K562 (cell line): ENCODE data around the gene PI4KA. TPM values are rescaled to one million over a fixed set of nuclear protein-coding genes. Genes with fewer than 3 reads are reported as not detected.
A peak's percentile ranks its signal among the peaks of the same experiment; 100 is the strongest.

ENCODE experiments used
- C11orf30 ChIP-seq: fragments of 450-650 bp; IDR thresholded peaks from 2 replicates; pipeline ENCODE4 v1.6.1; 2016; ENCODE audit warnings: low read depth, mild to moderate bottlenecking
- GTF2E2 ChIP-seq: fragments of 200-800 bp; sonication (Bioruptor generic); IDR thresholded peaks from 2 replicates; pipeline ENCODE4 v1.6.1; 2016; ENCODE audit warnings: missing genetic modification characterization, missing compliant biosample characterization
- NR2C2 ChIP-seq, 2 experiments: fragments of 200-800 bp in 1 of 2; sonication (Bioruptor generic) in 1 of 2; sonication (generic) in 1 of 2; formaldehyde crosslinking in 1 of 2; IDR thresholded peaks; 2 replicates each; pipeline versions ENCODE4 v1.6.1 to v1.8.0; 2016 to 2022; ENCODE audit warnings: mild to moderate bottlenecking in 1 of 2, missing compliant biosample characterization in 1 of 2, missing genetic modification characterization in 1 of 2, missing genetic modification reagents in 1 of 2
- POLR2AphosphoS2 ChIP-seq: IDR thresholded peaks from 2 replicates; pipeline ENCODE4 v1.6.1; 2012; ENCODE audit warnings: low read length, improper control_type of control experiment
- POLR2G ChIP-seq: fragments of 200-400 bp; formaldehyde crosslinking; IDR thresholded peaks from 2 replicates; pipeline ENCODE4 v1.6.1; 2017; ENCODE audit warnings: low read depth, mild to moderate bottlenecking, antibody characterized with exemption, low read length, moderate library complexity
- PRPF4 ChIP-seq: fragments of 200-400 bp; formaldehyde crosslinking; IDR thresholded peaks from one replicate; pipeline ENCODE4 v1.6.1; 2017; ENCODE audit warnings: low read length, low read depth, mild to moderate bottlenecking; ENCODE audit not compliant: insufficient read depth, poor library complexity, severe bottlenecking
- PTBP1 ChIP-seq: fragments of 200-400 bp; formaldehyde crosslinking; IDR thresholded peaks from 2 replicates; pipeline ENCODE4 v1.6.1; 2017; ENCODE audit warnings: low read depth, low read length
- STAT5B ChIP-seq: fragments of 250-450 bp; sonication (Bioruptor Pico); IDR thresholded peaks from 2 replicates; pipeline ENCODE4 v1.8.0; 2021; ENCODE audit warnings: mild to moderate bottlenecking, inconsistent platforms
- TAF9B ChIP-seq: fragments of 450-650 bp; IDR thresholded peaks from 2 replicates; pipeline ENCODE4 v1.6.1; 2018; ENCODE audit warnings: mild to moderate bottlenecking; ENCODE audit not compliant: partially characterized antibody
- TGIF2 ChIP-seq: sonication (generic); formaldehyde crosslinking; IDR thresholded peaks from 2 replicates; pipeline ENCODE4 v1.8.1; 2022; ENCODE audit warnings: mild to moderate bottlenecking, missing genetic modification reagents, moderate library complexity
- polyA plus RNA-seq, 8 experiments: library from polyadenylated mRNA; depleted of rRNA in 4 of 8; stranded (reverse) in 5 of 8; unstranded in 3 of 8; fragments of >200 nt; fragmentation: Nextera tagmentation in 2 of 8; fragmentation: Illumina TruSeq in 1 of 8; extraction: Ambion mirVana in 2 of 8; extraction: Trizol in 1 of 8; gene quantifications; 2 replicates each; pipeline versions ENCODE4 v1.2.1 to v1.2.3, GENCODE V29; 2011 to 2014; ENCODE audit warnings: inconsistent platforms in 1 of 8, missing spikeins in 1 of 8
- total RNA-seq, 7 experiments: library from RNA; depleted of rRNA in 6 of 7; stranded (reverse); fragments of >200 nt in 6 of 7; fragmentation: Illumina TruSeq in 2 of 7; extraction: Trizol in 2 of 7; gene quantifications; 2 replicates each; pipeline versions ENCODE4 v1.2.1 to v1.2.3, GENCODE V29; 2011 to 2021; ENCODE audit warnings: low replicate concordance in 1 of 7
- TF ChIP-seq, protein P1 (sequence below): fragments of 450-650 bp; formaldehyde crosslinking; IDR thresholded peaks from 2 replicates; pipeline ENCODE4 v1.4.0; 2022; ENCODE audit warnings: missing genetic modification characterization
- TF ChIP-seq, protein P2 (sequence below): sonication (generic); formaldehyde crosslinking; IDR thresholded peaks from 2 replicates; pipeline ENCODE4 v1.8.0; 2023; ENCODE audit warnings: missing genetic modification reagents, mild to moderate bottlenecking, borderline replicate concordance
- TF ChIP-seq, protein P3 (sequence below): fragments of 250-450 bp; sonication (Bioruptor Pico); IDR thresholded peaks from 2 replicates; pipeline ENCODE4 v1.5.1; 2021; ENCODE audit warnings: mild to moderate bottlenecking
- TF ChIP-seq, protein P4 (sequence below): fragments of 250-450 bp; sonication (Bioruptor Pico); IDR thresholded peaks from 2 replicates; pipeline ENCODE4 v1.4.0; 2020; ENCODE audit warnings: mild to moderate bottlenecking, moderate library complexity
- TF ChIP-seq, protein P5 (sequence below): sonication (generic); formaldehyde crosslinking; IDR thresholded peaks from 2 replicates; pipeline ENCODE4 v1.8.0; 2023; ENCODE audit warnings: mild to moderate bottlenecking, missing genetic modification reagents

The PI4KA gene
- total and polyA plus RNA-seq, 9 of the 15 experiments (the other 6 are each of a cell fraction or from before 2014, with no cell fraction given), result 7.3 to 187 (median 84.7) TPM

DNA sequence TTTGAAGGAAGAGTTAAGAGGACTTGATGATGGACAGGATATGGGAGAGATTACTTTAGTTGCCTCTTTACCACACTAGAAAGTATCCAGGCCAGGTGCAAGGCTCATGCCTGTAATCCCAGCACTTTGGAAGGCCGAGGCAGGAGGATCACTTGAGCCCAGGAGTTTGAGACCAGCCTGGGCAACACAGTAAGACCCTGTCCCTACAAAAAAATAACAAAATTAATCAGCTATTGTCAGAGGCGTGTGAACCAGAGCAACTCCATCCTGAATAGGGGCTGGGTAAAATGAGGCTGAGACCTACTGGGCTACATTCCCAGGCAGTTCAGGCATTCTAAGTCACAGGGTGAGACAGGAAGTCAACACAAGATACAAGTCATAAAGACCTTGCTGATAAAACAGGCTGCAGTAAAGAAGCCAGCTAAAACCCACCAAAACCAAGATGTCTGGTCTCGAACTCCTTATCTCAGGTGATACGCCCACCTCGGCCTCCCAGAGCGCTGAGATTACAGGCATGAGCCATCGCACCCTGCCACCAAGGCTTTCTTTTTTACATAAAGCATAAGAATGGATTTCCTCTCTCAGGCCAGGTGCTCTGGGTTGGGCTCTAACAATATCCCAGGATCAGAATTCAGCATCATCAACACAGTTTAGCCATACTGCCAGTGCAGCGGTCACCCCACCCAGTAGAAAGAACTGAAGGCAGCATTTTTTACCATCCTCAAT lies 17.8 kb downstream of the PI4KA start (continued):
- TF ChIP-seq STAT5B (CRISPR knock-in tag) (no peak), POLR2G (no peak), PRPF4 (no peak), NR2C2 (CRISPR knock-in tag; IDR thresholded peaks at IDR 0.05) (no peak), NR2C2 (tag; IDR thresholded peaks at IDR 0.05) (no peak), TGIF2 (CRISPR knock-in tag) (peak; percentile 37; the same call in 1 of the 2 replicates), PTBP1 (no peak), GTF2E2 (tag) (no peak), TAF9B (no peak), C11orf30 (no peak), POLR2AphosphoS2 (no peak)
- TF ChIP-seq, protein P1, sequence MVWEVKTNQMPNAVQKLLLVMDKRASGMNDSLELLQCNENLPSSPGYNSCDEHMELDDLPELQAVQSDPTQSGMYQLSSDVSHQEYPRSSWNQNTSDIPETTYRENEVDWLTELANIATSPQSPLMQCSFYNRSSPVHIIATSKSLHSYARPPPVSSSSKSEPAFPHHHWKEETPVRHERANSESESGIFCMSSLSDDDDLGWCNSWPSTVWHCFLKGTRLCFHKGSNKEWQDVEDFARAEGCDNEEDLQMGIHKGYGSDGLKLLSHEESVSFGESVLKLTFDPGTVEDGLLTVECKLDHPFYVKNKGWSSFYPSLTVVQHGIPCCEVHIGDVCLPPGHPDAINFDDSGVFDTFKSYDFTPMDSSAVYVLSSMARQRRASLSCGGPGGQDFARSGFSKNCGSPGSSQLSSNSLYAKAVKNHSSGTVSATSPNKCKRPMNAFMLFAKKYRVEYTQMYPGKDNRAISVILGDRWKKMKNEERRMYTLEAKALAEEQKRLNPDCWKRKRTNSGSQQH, result peak; percentile 75
- TF ChIP-seq, protein P2, sequence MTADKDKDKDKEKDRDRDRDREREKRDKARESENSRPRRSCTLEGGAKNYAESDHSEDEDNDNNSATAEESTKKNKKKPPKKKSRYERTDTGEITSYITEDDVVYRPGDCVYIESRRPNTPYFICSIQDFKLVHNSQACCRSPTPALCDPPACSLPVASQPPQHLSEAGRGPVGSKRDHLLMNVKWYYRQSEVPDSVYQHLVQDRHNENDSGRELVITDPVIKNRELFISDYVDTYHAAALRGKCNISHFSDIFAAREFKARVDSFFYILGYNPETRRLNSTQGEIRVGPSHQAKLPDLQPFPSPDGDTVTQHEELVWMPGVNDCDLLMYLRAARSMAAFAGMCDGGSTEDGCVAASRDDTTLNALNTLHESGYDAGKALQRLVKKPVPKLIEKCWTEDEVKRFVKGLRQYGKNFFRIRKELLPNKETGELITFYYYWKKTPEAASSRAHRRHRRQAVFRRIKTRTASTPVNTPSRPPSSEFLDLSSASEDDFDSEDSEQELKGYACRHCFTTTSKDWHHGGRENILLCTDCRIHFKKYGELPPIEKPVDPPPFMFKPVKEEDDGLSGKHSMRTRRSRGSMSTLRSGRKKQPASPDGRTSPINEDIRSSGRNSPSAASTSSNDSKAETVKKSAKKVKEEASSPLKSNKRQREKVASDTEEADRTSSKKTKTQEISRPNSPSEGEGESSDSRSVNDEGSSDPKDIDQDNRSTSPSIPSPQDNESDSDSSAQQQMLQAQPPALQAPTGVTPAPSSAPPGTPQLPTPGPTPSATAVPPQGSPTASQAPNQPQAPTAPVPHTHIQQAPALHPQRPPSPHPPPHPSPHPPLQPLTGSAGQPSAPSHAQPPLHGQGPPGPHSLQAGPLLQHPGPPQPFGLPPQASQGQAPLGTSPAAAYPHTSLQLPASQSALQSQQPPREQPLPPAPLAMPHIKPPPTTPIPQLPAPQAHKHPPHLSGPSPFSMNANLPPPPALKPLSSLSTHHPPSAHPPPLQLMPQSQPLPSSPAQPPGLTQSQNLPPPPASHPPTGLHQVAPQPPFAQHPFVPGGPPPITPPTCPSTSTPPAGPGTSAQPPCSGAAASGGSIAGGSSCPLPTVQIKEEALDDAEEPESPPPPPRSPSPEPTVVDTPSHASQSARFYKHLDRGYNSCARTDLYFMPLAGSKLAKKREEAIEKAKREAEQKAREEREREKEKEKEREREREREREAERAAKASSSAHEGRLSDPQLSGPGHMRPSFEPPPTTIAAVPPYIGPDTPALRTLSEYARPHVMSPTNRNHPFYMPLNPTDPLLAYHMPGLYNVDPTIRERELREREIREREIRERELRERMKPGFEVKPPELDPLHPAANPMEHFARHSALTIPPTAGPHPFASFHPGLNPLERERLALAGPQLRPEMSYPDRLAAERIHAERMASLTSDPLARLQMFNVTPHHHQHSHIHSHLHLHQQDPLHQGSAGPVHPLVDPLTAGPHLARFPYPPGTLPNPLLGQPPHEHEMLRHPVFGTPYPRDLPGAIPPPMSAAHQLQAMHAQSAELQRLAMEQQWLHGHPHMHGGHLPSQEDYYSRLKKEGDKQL, result no peak
- TF ChIP-seq, protein P3, sequence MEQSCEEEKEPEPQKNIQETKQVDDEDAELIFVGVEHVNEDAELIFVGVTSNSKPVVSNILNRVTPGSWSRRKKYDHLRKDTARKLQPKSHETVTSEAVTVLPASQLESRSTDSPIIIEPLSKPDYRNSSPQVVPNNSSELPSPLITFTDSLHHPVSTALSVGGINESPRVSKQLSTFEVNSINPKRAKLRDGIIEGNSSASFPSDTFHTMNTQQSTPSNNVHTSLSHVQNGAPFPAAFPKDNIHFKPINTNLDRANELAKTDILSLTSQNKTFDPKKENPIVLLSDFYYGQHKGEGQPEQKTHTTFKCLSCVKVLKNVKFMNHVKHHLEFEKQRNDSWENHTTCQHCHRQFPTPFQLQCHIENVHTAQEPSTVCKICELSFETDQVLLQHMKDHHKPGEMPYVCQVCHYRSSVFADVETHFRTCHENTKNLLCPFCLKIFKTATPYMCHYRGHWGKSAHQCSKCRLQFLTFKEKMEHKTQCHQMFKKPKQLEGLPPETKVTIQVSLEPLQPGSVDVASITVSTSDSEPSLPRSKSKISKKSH (CRISPR knock-in tag), result 0 out of 2 replicates have a peak, but pooled peaks have one; percentile 10
- TF ChIP-seq, protein P4, sequence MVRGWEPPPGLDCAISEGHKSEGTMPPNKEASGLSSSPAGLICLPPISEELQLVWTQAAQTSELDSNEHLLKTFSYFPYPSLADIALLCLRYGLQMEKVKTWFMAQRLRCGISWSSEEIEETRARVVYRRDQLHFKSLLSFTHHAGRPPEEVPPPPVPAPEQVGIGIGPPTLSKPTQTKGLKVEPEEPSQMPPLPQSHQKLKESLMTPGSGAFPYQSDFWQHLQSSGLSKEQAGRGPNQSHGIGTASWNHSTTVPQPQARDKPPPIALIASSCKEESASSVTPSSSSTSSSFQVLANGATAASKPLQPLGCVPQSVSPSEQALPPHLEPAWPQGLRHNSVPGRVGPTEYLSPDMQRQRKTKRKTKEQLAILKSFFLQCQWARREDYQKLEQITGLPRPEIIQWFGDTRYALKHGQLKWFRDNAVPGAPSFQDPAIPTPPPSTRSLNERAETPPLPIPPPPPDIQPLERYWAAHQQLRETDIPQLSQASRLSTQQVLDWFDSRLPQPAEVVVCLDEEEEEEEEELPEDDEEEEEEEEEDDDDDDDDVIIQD (CRISPR knock-in tag), result peak; percentile 13; the same call in 1 of the 2 replicates
- TF ChIP-seq, protein P5, sequence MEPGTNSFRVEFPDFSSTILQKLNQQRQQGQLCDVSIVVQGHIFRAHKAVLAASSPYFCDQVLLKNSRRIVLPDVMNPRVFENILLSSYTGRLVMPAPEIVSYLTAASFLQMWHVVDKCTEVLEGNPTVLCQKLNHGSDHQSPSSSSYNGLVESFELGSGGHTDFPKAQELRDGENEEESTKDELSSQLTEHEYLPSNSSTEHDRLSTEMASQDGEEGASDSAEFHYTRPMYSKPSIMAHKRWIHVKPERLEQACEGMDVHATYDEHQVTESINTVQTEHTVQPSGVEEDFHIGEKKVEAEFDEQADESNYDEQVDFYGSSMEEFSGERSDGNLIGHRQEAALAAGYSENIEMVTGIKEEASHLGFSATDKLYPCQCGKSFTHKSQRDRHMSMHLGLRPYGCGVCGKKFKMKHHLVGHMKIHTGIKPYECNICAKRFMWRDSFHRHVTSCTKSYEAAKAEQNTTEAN (CRISPR knock-in tag), result no peak
